ENCODE measurements around the gene CCDC69. TPM values are rescaled to one million over a fixed set of nuclear protein-coding genes. Genes with fewer than 3 reads are reported as not detected.

CCDC69 gene
- total and polyA plus RNA-seq, 2 donors, result 30.9 to 37.9 TPM

DNA sequence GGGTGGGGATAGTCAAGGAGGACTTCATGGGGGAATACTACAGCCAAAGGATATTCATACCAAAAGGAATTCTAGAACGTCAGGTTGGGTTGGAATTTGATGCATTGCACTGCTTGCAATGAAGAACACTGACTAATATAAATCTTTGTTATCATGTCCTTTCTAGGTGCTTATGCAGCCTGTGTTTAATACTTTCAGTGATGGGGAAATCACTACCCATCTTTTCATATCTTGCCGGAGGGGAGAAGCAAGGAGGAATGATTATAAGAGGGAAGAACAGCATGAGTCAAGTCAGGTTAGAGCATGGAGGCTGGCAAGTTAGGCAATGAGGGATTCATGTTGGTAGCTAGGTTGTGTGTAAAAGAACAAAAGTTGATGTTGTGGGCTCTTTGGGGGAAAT, 5.1 kb upstream of the CCDC69 start:
- Histone ChIP-seq H3K4me1 (ENCODE audit: control insufficient read depth in 2 of 2, insufficient read depth in 2 of 2, low read length in 2 of 2) (peaks cover 15 to 17% of the 10 kb centered on the region in 2 donors), H3K36me3 (ENCODE audit: control insufficient read depth in 2 of 2, insufficient read depth in 2 of 2, low read length in 1 of 2) (peaks cover 0 to 21% of the 10 kb centered on the region in 2 donors), H3K27me3 (ENCODE audit: control insufficient read depth in 2 of 2, insufficient read depth in 1 of 2, low read length in 1 of 2) (no peaks in the 10 kb centered on the region), H3K4me3 (ENCODE audit: low read length in 2 of 2) (no peak overlapping the region), H3K9me3 (ENCODE audit: control insufficient read depth in 2 of 2, insufficient read depth in 1 of 2, low read length in 1 of 2) (no peaks in the 10 kb centered on the region), H3K27ac (ENCODE audit: low read depth in 1 of 2, low read length in 1 of 2) (no peak overlapping the region)
- DNase-seq (ENCODE audit: low read depth in 6 of 9, low spot score in 9 of 9), result no peak
- 96% methylated on average over 2 of the region's 2 CpGs for WGBS

DNA sequence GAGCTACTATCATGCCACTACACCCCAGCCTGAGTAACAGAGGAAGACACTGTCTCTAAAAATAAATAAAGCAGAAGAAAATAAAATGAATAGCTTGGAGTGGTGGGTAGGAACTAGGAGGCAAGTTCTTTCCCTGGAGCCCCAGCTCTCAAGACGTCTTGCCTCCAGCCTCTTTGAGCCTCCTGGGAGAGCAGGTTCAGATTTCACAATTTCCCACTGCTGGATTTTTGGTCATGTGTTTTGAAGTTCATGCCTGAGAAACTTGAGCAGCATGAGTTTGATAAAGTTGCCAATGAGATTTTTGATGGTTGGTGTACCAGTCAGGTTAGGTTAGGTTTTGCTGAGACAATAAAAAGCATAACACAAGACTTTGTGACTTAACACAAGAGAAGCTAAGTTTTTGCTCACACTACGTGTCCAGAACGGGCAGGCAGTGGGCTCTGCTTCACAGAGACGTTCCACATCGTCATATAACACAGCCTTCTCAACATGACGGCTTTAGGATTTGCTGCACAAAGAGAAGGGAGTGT, 4.1 kb upstream of the CCDC69 start:
- H3K36me3 ChIP-seq (ENCODE audit: control insufficient read depth in 2 of 2, insufficient read depth in 2 of 2, low read length in 1 of 2), result peaks cover 0 to 21% of the 10 kb centered on the region in 2 donors
- no peak for DNase-seq (ENCODE audit: low read depth in 6 of 9, low spot score in 9 of 9)
- H3K27ac ChIP-seq (ENCODE audit: low read depth in 1 of 2, low read length in 1 of 2), result no peak overlapping the region
- no peak overlapping the region for H3K4me3 ChIP-seq (ENCODE audit: low read length in 2 of 2)
- H3K9me3 ChIP-seq (ENCODE audit: control insufficient read depth in 2 of 2, insufficient read depth in 1 of 2, low read length in 1 of 2), result no peaks in the 10 kb centered on the region
- WGBS, result 63% methylated on average over 6 of the region's 6 CpGs
- peaks cover 9 to 11% of the 10 kb centered on the region in 2 donors for H3K4me1 ChIP-seq (ENCODE audit: control insufficient read depth in 2 of 2, insufficient read depth in 2 of 2, low read length in 2 of 2)
- H3K27me3 ChIP-seq (ENCODE audit: control insufficient read depth in 2 of 2, insufficient read depth in 1 of 2, low read length in 1 of 2), result no peaks in the 10 kb centered on the region

DNA sequence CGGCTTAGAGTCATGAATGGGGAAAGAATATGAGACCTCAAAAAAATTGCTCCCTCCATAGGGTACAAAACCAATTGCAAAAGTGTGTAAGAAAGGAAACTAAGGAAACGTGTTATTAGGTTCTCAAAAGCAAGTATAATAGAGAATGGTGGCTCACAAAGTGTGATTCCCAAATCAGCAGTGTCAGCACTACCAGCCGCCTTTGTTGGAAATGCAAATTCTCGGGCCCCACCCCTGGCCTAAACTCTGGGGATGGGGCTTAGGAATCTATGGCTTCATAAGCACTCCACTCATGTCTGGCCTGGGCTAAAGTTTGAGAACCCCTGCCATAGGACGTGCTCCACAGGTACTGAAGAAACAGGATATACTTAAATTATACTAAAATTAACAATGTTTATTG, 1.6 kb upstream of the CCDC69 start:
- no peaks in the 10 kb centered on the region for H3K9me3 ChIP-seq (ENCODE audit: control insufficient read depth in 2 of 2, insufficient read depth in 1 of 2, low read length in 1 of 2)
- H3K4me1 ChIP-seq (ENCODE audit: control insufficient read depth in 2 of 2, insufficient read depth in 2 of 2, low read length in 2 of 2), result peaks cover 23 to 36% of the 10 kb centered on the region in 2 donors
- H3K36me3 ChIP-seq (ENCODE audit: control insufficient read depth in 2 of 2, insufficient read depth in 2 of 2, low read length in 1 of 2), result peaks cover 19 to 20% of the 10 kb centered on the region in 2 donors
- no peak overlapping the region for H3K4me3 ChIP-seq (ENCODE audit: low read length in 2 of 2)
- H3K27me3 ChIP-seq (ENCODE audit: control insufficient read depth in 2 of 2, insufficient read depth in 1 of 2, low read length in 1 of 2), result no peaks in the 10 kb centered on the region
- no peak overlapping the region for H3K27ac ChIP-seq (ENCODE audit: low read depth in 1 of 2, low read length in 1 of 2)
- WGBS, result 85% methylated on average over 5 of the region's 5 CpGs
- no peak for DNase-seq (ENCODE audit: low read depth in 6 of 9, low spot score in 9 of 9)

DNA sequence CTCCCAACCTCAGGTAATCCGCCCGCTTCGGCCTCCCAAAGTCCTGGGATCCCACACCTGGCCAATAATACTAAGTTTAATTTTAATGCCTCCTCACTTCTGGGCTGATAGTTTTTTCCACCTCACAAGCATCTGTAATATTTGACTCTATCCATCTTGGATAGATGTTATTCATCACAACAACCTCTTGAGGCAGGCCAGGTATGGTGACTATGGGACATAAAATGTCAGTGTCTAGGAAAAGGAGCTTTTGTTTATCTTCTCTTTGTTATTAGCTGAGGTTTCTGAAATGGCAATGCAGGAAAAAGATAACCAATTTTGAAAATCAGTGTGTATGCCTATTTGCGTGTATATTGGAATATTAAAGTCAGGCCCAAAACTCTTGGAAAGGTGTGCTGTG, 1.2 kb upstream of the CCDC69 start:
- 98% methylated on average over 4 of the region's 4 CpGs for WGBS
- DNase-seq (ENCODE audit: low read depth in 6 of 9, low spot score in 9 of 9), result no peak
- H3K27ac ChIP-seq (ENCODE audit: low read depth in 1 of 2, low read length in 1 of 2), result no peak overlapping the region
- H3K4me1 ChIP-seq (ENCODE audit: control insufficient read depth in 2 of 2, insufficient read depth in 2 of 2, low read length in 2 of 2), result peaks cover 26 to 40% of the 10 kb centered on the region in 2 donors
- no peaks in the 10 kb centered on the region for H3K27me3 ChIP-seq (ENCODE audit: control insufficient read depth in 2 of 2, insufficient read depth in 1 of 2, low read length in 1 of 2)
- H3K9me3 ChIP-seq (ENCODE audit: control insufficient read depth in 2 of 2, insufficient read depth in 1 of 2, low read length in 1 of 2), result no peaks in the 10 kb centered on the region
- peaks cover 23 to 25% of the 10 kb centered on the region in 2 donors for H3K36me3 ChIP-seq (ENCODE audit: control insufficient read depth in 2 of 2, insufficient read depth in 2 of 2, low read length in 1 of 2)
- no peak overlapping the region for H3K4me3 ChIP-seq (ENCODE audit: low read length in 2 of 2)

DNA sequence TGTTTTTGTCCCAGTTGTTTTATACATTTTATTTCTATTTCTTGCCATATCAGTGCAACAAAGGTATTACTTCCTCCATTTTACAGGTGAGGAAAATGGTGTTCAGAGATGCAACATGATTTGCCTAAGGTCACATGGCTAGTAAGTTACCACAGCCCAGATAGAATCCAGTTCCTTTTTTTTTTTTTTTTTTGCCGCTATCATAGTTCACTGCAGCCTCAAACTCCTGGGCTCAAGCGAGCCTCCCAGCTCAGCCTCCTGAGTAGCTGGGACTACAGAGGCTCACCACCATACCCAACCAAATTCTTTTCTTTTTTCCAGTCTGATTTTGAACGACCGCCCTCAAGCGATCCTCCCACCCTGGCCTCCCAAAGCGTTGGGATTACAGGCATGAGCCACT, 480 bp upstream of the CCDC69 start:
- 73% methylated on average over 6 of the region's 6 CpGs for WGBS
- Histone ChIP-seq H3K27ac (ENCODE audit: low read depth in 1 of 2, low read length in 1 of 2) (peak overlapping the region; percentile 26 to 93), H3K4me1 (ENCODE audit: control insufficient read depth in 2 of 2, insufficient read depth in 2 of 2, low read length in 2 of 2) (peaks cover 31 to 45% of the 10 kb centered on the region in 2 donors), H3K4me3 (ENCODE audit: low read length in 2 of 2) (peak overlapping the region; percentile 67 to 82), H3K36me3 (ENCODE audit: control insufficient read depth in 2 of 2, insufficient read depth in 2 of 2, low read length in 1 of 2) (peaks cover 20 to 29% of the 10 kb centered on the region in 2 donors), H3K27me3 (ENCODE audit: control insufficient read depth in 2 of 2, insufficient read depth in 1 of 2, low read length in 1 of 2) (no peaks in the 10 kb centered on the region), H3K9me3 (ENCODE audit: control insufficient read depth in 2 of 2, insufficient read depth in 1 of 2, low read length in 1 of 2) (no peaks in the 10 kb centered on the region)
- DNase-seq (ENCODE audit: low read depth in 6 of 9, low spot score in 9 of 9), result no peak

GRCh38 chr5:151222790-151223446, 974 bp downstream of the CCDC69 start:
- H3K27me3 ChIP-seq (ENCODE audit: control insufficient read depth in 2 of 2, insufficient read depth in 1 of 2, low read length in 1 of 2), result no peaks in the 10 kb centered on the region
- 6% methylated on average over 4 of the region's 4 CpGs for WGBS
- no peaks in the 10 kb centered on the region for H3K9me3 ChIP-seq (ENCODE audit: control insufficient read depth in 2 of 2, insufficient read depth in 1 of 2, low read length in 1 of 2)
- peaks cover 44 to 60% of the 10 kb centered on the region in 2 donors for H3K4me1 ChIP-seq (ENCODE audit: control insufficient read depth in 2 of 2, insufficient read depth in 2 of 2, low read length in 2 of 2)
- H3K4me3 ChIP-seq (ENCODE audit: low read length in 2 of 2), result peak overlapping the region; percentile 67 to 82
- H3K36me3 ChIP-seq (ENCODE audit: control insufficient read depth in 2 of 2, insufficient read depth in 2 of 2, low read length in 1 of 2), result peaks cover 30 to 43% of the 10 kb centered on the region in 2 donors
- peak overlapping the region; percentile 93 to 96 for H3K27ac ChIP-seq (ENCODE audit: low read depth in 1 of 2, low read length in 1 of 2)
- DNase-seq (ENCODE audit: low read depth in 6 of 9, low spot score in 9 of 9), result no peak

DNA sequence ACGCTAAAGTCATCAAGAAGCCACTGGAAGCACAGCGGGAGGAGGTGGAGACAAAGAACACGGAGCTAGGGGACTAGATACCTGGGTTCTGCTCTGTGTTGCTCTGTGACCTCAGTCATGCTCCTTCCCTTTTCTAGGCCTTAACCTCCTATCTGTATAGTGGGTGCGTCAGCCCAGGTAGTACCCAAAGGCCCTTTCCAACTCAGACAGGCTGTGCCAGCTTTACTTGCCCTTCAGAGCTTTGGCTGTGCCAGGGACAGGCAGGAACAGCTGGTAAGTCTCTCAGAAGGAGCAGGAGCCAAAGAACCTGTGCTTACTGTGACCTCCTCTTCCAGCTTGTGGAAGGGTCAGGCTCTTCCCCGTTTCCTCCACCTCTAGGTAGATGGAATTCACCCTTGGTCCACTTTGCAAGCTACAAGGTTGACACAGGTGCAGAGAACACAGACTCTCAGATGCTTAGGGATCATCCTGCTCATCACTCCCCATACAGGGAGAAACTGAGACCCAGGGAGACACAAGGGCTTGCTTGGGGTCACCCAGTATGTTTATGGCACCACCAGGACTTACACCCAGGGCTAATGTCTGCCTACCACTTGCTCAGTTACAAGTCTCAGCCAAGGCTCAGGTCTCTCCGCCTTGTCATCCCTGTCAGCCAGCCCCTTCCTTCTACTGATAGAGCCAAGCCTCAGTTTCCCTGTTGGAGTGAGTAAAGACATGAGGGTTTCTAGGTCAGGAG, 1.7 kb downstream of the CCDC69 start:
- Histone ChIP-seq H3K36me3 (ENCODE audit: control insufficient read depth in 2 of 2, insufficient read depth in 2 of 2, low read length in 1 of 2) (peaks cover 37 to 50% of the 10 kb centered on the region in 2 donors), H3K27me3 (ENCODE audit: control insufficient read depth in 2 of 2, insufficient read depth in 1 of 2, low read length in 1 of 2) (no peaks in the 10 kb centered on the region), H3K9me3 (ENCODE audit: control insufficient read depth in 2 of 2, insufficient read depth in 1 of 2, low read length in 1 of 2) (no peaks in the 10 kb centered on the region), H3K4me3 (ENCODE audit: low read length in 2 of 2) (peak overlapping the region; percentile 67 to 82), H3K4me1 (ENCODE audit: control insufficient read depth in 2 of 2, insufficient read depth in 2 of 2, low read length in 2 of 2) (peaks cover 48 to 67% of the 10 kb centered on the region in 2 donors), H3K27ac (ENCODE audit: low read depth in 1 of 2, low read length in 1 of 2) (peak overlapping the region; percentile 93 to 96)
- DNase-seq (ENCODE audit: low read depth in 6 of 9, low spot score in 9 of 9), result no peak
- WGBS, result 92% methylated on average over 6 of the region's 6 CpGs

- DNase-seq (ENCODE audit: low read depth in 6 of 9, low spot score in 9 of 9), result no peak
- Histone ChIP-seq H3K27ac (ENCODE audit: low read depth in 1 of 2, low read length in 1 of 2) (peak overlapping the region; percentile 93 to 96), H3K9me3 (ENCODE audit: control insufficient read depth in 2 of 2, insufficient read depth in 1 of 2, low read length in 1 of 2) (no peaks in the 10 kb centered on the region), H3K4me3 (ENCODE audit: low read length in 2 of 2) (peak overlapping the region; percentile 67 to 82), H3K36me3 (ENCODE audit: control insufficient read depth in 2 of 2, insufficient read depth in 2 of 2, low read length in 1 of 2) (peaks cover 37 to 56% of the 10 kb centered on the region in 2 donors), H3K4me1 (ENCODE audit: control insufficient read depth in 2 of 2, insufficient read depth in 2 of 2, low read length in 2 of 2) (peaks cover 50 to 73% of the 10 kb centered on the region in 2 donors), H3K27me3 (ENCODE audit: control insufficient read depth in 2 of 2, insufficient read depth in 1 of 2, low read length in 1 of 2) (no peaks in the 10 kb centered on the region)
- whole genome bisulfite sequencing, result 93% methylated on average over 3 of the region's 3 CpGs
Observed at GRCh38 chr5:151221574-151221973, 2.3 kb downstream of the CCDC69 start.

DNA sequence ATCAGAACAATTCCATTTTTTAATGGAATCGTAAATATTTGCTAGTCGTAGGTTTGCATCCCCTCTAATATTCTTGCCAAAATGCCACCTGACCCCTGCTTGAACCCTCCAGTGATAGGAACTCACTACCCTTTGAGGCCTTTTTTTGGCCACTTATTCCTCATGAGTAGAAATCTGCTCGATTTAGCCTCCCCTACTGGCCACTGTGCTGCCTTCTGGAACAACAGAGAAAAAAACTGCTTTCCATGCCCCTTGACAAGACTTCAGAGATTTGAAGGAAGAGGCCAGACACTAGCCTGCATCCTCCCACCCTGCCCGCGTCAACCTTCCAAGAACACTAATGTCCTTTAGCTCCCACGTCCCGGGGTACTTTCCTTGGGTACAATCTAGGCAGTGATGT, 4.1 kb downstream of the CCDC69 start:
- no peaks in the 10 kb centered on the region for H3K27me3 ChIP-seq (ENCODE audit: control insufficient read depth in 2 of 2, insufficient read depth in 1 of 2, low read length in 1 of 2)
- H3K4me3 ChIP-seq (ENCODE audit: low read length in 2 of 2), result no peak overlapping the region
- peaks cover 48 to 88% of the 10 kb centered on the region in 2 donors for H3K4me1 ChIP-seq (ENCODE audit: control insufficient read depth in 2 of 2, insufficient read depth in 2 of 2, low read length in 2 of 2)
- DNase-seq (ENCODE audit: low read depth in 6 of 9, low spot score in 9 of 9), result no peak
- H3K36me3 ChIP-seq (ENCODE audit: control insufficient read depth in 2 of 2, insufficient read depth in 2 of 2, low read length in 1 of 2), result peaks cover 47 to 73% of the 10 kb centered on the region in 2 donors
- 88% methylated on average over 7 of the region's 7 CpGs for WGBS
- H3K27ac ChIP-seq (ENCODE audit: low read depth in 1 of 2, low read length in 1 of 2), result peak overlapping the region; percentile 19 to 32
- no peaks in the 10 kb centered on the region for H3K9me3 ChIP-seq (ENCODE audit: control insufficient read depth in 2 of 2, insufficient read depth in 1 of 2, low read length in 1 of 2)

All from thymus (tissue), 11 donors.